Erythroblast (primary cell): ENCODE data around the gene SESTD1.
"Not testable (repeated sequence)": the region's sequence is repeated elsewhere in the genome, so short reads cannot be mapped to it uniquely, and the experiment has no call there.

Source experiments
- GATA1 ChIP-seq: IDR thresholded peaks from 2 replicates; pipeline ENCODE4 v1.6.1; 2011; ENCODE audit warnings: low read depth, mild to moderate bottlenecking, control low read depth, low read length, moderate library complexity
- POLR2A ChIP-seq: IDR thresholded peaks from 2 replicates; pipeline ENCODE4 v1.6.1; 2011; ENCODE audit warnings: mild to moderate bottlenecking, low read length

DNA sequence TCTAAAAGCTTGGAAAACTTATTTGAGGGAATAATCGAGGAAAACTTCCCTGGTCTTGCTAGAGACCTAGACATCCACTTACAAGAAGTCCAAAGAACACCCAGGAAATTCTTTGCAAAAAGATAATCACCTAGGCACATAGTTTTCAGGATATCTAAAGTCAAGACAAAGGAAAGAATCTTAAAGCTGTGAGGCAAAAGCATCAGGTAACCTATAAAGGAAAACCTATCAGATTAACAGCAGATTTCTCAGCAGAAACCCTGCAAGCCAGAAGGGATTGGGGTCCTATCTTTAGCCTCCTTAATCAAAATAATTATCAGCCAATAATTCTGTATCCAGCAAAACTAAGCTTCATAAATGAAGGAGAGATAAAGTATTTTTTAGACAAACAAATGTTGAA, 56.4 kb downstream of the SESTD1 start:
- not testable (repeated sequence) for TF ChIP-seq POLR2A, GATA1
